ENCODE measurements around the gene SNX15.

The SNX15 gene

GRCh38 chr11:65008016-65008415 is 19.2 kb upstream of the SNX15 start:
- Histone ChIP-seq H3K27me3 (ENCODE audit: insufficient read depth, insufficient read length) (no peaks in the 10 kb centered on the region), H3K4me1 (ENCODE audit: insufficient read depth, insufficient read length) (no peaks in the 10 kb centered on the region), H3K9me3 (ENCODE audit: insufficient read depth, low read length) (peaks cover 13% of the 10 kb centered on the region; the same call in 1 of the 2 replicates), H3K9ac (ENCODE audit: insufficient read length, low read depth) (no peak overlapping the region), H3K4me3 (ENCODE audit: insufficient read length, low read depth) (no peak overlapping the region), H3K36me3 (ENCODE audit: insufficient read depth, insufficient read length, low read length) (no peaks in the 10 kb centered on the region)
- no peak for DNase-seq (ENCODE audit: low read depth, low spot score)
- no peak for TF ChIP-seq SUZ12 (IDR thresholded peaks at IDR 0.05; ENCODE audit: extremely low read depth, insufficient read depth, insufficient read length)
- TF ChIP-seq ZNF274 (IDR thresholded peaks at IDR 0.05; ENCODE audit: low read depth, low read length): no peak

GRCh38 chr11:65008873-65009272 is 18.4 kb upstream of the SNX15 start:
- no peak overlapping the region for H3K4me3 ChIP-seq (ENCODE audit: insufficient read length, low read depth)
- TF ChIP-seq SUZ12 (IDR thresholded peaks at IDR 0.05; ENCODE audit: extremely low read depth, insufficient read depth, insufficient read length): no peak
- TF ChIP-seq ZNF274 (IDR thresholded peaks at IDR 0.05; ENCODE audit: low read depth, low read length): no peak
- TF ChIP-seq YY1 (IDR thresholded peaks at IDR 0.05; ENCODE audit: insufficient read depth, insufficient read length): no peak
- H3K4me1 ChIP-seq (ENCODE audit: insufficient read depth, insufficient read length): no peaks in the 10 kb centered on the region
- H3K9ac ChIP-seq (ENCODE audit: insufficient read length, low read depth): no peak overlapping the region
- H3K27me3 ChIP-seq (ENCODE audit: insufficient read depth, insufficient read length): no peaks in the 10 kb centered on the region
- no peaks in the 10 kb centered on the region for H3K36me3 ChIP-seq (ENCODE audit: insufficient read depth, insufficient read length, low read length)
- DNase-seq (ENCODE audit: low read depth, low spot score): no peak
- peaks cover 17% of the 10 kb centered on the region; the same call in 1 of the 2 replicates for H3K9me3 ChIP-seq (ENCODE audit: insufficient read depth, low read length)

- DNase-seq (ENCODE audit: low read depth, low spot score): peak; percentile 70
- TF ChIP-seq YY1 (IDR thresholded peaks at IDR 0.05; ENCODE audit: insufficient read depth, insufficient read length) (no peak), SUZ12 (IDR thresholded peaks at IDR 0.05; ENCODE audit: extremely low read depth, insufficient read depth, insufficient read length) (no peak)
- Histone ChIP-seq H3K9me3 (ENCODE audit: insufficient read depth, low read length) (peaks cover 48% of the 10 kb centered on the region; the same call in 1 of the 2 replicates), H3K27me3 (ENCODE audit: insufficient read depth, insufficient read length) (no peaks in the 10 kb centered on the region), H3K4me3 (ENCODE audit: insufficient read length, low read depth) (peak overlapping the region; percentile 68), H3K4me1 (ENCODE audit: insufficient read depth, insufficient read length) (peaks cover 3% of the 10 kb centered on the region), H3K9ac (ENCODE audit: insufficient read length, low read depth) (peak overlapping the region; percentile 91), H3K36me3 (ENCODE audit: insufficient read depth, insufficient read length, low read length) (peaks cover 19% of the 10 kb centered on the region)
These were observed 13.9 kb upstream of the SNX15 start for GRCh38 chr11:65013130-65013887.

GRCh38 chr11:65013888-65014725 is 13.1 kb upstream of the SNX15 start, which contains the start of gene ARL2:
ARL2 (plus strand) TSS chr11:65014160; CDS start chr11:65014208, 48 bp downstream.
- Histone ChIP-seq H3K4me1 (ENCODE audit: insufficient read depth, insufficient read length) (peaks cover 3% of the 10 kb centered on the region), H3K4me3 (ENCODE audit: insufficient read length, low read depth) (peak within 1 kb of the TSS; percentile 68), H3K27me3 (ENCODE audit: insufficient read depth, insufficient read length) (no peaks in the 10 kb centered on the region), H3K9me3 (ENCODE audit: insufficient read depth, low read length) (peaks cover 49% of the 10 kb centered on the region; the same call in 1 of the 2 replicates), H3K9ac (ENCODE audit: insufficient read length, low read depth) (peak within 1 kb of the TSS; percentile 91), H3K36me3 (ENCODE audit: insufficient read depth, insufficient read length, low read length) (peaks cover 26% of the 10 kb centered on the region)
- TF ChIP-seq SUZ12 (IDR thresholded peaks at IDR 0.05; ENCODE audit: extremely low read depth, insufficient read depth, insufficient read length) (no peak), YY1 (IDR thresholded peaks at IDR 0.05; ENCODE audit: insufficient read depth, insufficient read length) (peak; percentile 9), ZNF274 (IDR thresholded peaks at IDR 0.05; ENCODE audit: low read depth, low read length) (no peak)
- DNase-seq (ENCODE audit: low read depth, low spot score): peak; percentile 95

GRCh38 chr11:65014726-65015227 is 12.5 kb upstream of the SNX15 start:
- H3K36me3 ChIP-seq (ENCODE audit: insufficient read depth, insufficient read length, low read length): peaks cover 30% of the 10 kb centered on the region
- H3K27me3 ChIP-seq (ENCODE audit: insufficient read depth, insufficient read length): no peaks in the 10 kb centered on the region
- peaks cover 3% of the 10 kb centered on the region for H3K4me1 ChIP-seq (ENCODE audit: insufficient read depth, insufficient read length)
- DNase-seq (ENCODE audit: low read depth, low spot score): no peak
- H3K9me3 ChIP-seq (ENCODE audit: insufficient read depth, low read length): peaks cover 49% of the 10 kb centered on the region; the same call in 1 of the 2 replicates
- no peak for TF ChIP-seq SUZ12 (IDR thresholded peaks at IDR 0.05; ENCODE audit: extremely low read depth, insufficient read depth, insufficient read length)
- TF ChIP-seq ZNF274 (IDR thresholded peaks at IDR 0.05; ENCODE audit: low read depth, low read length): no peak
- no peak for TF ChIP-seq YY1 (IDR thresholded peaks at IDR 0.05; ENCODE audit: insufficient read depth, insufficient read length)
- peak overlapping the region; percentile 68 for H3K4me3 ChIP-seq (ENCODE audit: insufficient read length, low read depth)
- H3K9ac ChIP-seq (ENCODE audit: insufficient read length, low read depth): peak overlapping the region; percentile 85

- Histone ChIP-seq H3K36me3 (ENCODE audit: insufficient read depth, insufficient read length, low read length) (peaks cover 41% of the 10 kb centered on the region), H3K9ac (ENCODE audit: insufficient read length, low read depth) (no peak overlapping the region), H3K4me3 (ENCODE audit: insufficient read length, low read depth) (no peak overlapping the region), H3K27me3 (ENCODE audit: insufficient read depth, insufficient read length) (no peaks in the 10 kb centered on the region), H3K9me3 (ENCODE audit: insufficient read depth, low read length) (peaks cover 48% of the 10 kb centered on the region; the same call in 1 of the 2 replicates), H3K4me1 (ENCODE audit: insufficient read depth, insufficient read length) (peaks cover 3% of the 10 kb centered on the region)
- TF ChIP-seq ZNF274 (IDR thresholded peaks at IDR 0.05; ENCODE audit: low read depth, low read length): no peak
- no peak for TF ChIP-seq SUZ12 (IDR thresholded peaks at IDR 0.05; ENCODE audit: extremely low read depth, insufficient read depth, insufficient read length)
- no peak for TF ChIP-seq YY1 (IDR thresholded peaks at IDR 0.05; ENCODE audit: insufficient read depth, insufficient read length)
- DNase-seq (ENCODE audit: low read depth, low spot score): no peak
These were observed 10.5 kb upstream of the SNX15 start for GRCh38 chr11:65016705-65017104.
